ENCODE data around the gene SRRM3.
"Not testable (repeated sequence)": the region's sequence is repeated elsewhere in the genome, so short reads cannot be mapped to it uniquely, and the experiment has no call there.

The SRRM3 gene

GRCh38 chr7:76314042-76314721, 112.5 kb downstream of the SRRM3 start:
- Histone ChIP-seq H2AFZ (ENCODE audit: low read depth, low read length) (no peak overlapping the region), H3K27me3 (ENCODE audit: insufficient read depth, low read length) (no peaks in the 10 kb centered on the region), H3K4me1 (ENCODE audit: insufficient read depth, low read length) (peaks cover 11% of the 10 kb centered on the region), H3K36me3 (ENCODE audit: insufficient read depth, low read length) (no peaks in the 10 kb centered on the region), H3K9me3 (ENCODE audit: low read length) (no peaks in the 10 kb centered on the region), H3K4me3 (ENCODE audit: low read length) (no peak overlapping the region)

GRCh38 chr7:76314740-76315139, 113.0 kb downstream of the SRRM3 start:
- not testable (repeated sequence) for H2AFZ ChIP-seq (ENCODE audit: low read depth, low read length); H3K9me3 ChIP-seq (ENCODE audit: low read length); H3K4me3 ChIP-seq (ENCODE audit: low read length); H3K27me3 ChIP-seq (ENCODE audit: insufficient read depth, low read length); H3K36me3 ChIP-seq (ENCODE audit: insufficient read depth, low read length)
- H3K4me1 ChIP-seq (ENCODE audit: insufficient read depth, low read length) = peaks cover 14% of the 10 kb centered on the region

- H3K4me3 ChIP-seq (ENCODE audit: low read length) = no peak overlapping the region
- no peak overlapping the region for H2AFZ ChIP-seq (ENCODE audit: low read depth, low read length)
- H3K27me3 ChIP-seq (ENCODE audit: insufficient read depth, low read length) = no peaks in the 10 kb centered on the region
- H3K9me3 ChIP-seq (ENCODE audit: low read length) = no peaks in the 10 kb centered on the region
- peaks cover 14% of the 10 kb centered on the region for H3K4me1 ChIP-seq (ENCODE audit: insufficient read depth, low read length)
- H3K36me3 ChIP-seq (ENCODE audit: insufficient read depth, low read length) = no peaks in the 10 kb centered on the region
Observed at GRCh38 chr7:76315364-76315763, 113.7 kb downstream of the SRRM3 start.

- H2AFZ ChIP-seq (ENCODE audit: low read depth, low read length) = peak overlapping the region; percentile 24
- no peaks in the 10 kb centered on the region for H3K27me3 ChIP-seq (ENCODE audit: insufficient read depth, low read length)
- peaks cover 4% of the 10 kb centered on the region for H3K36me3 ChIP-seq (ENCODE audit: insufficient read depth, low read length)
- H3K4me1 ChIP-seq (ENCODE audit: insufficient read depth, low read length) = peaks cover 14% of the 10 kb centered on the region
- peak overlapping the region; percentile 64 for H3K4me3 ChIP-seq (ENCODE audit: low read length)
- no peaks in the 10 kb centered on the region for H3K9me3 ChIP-seq (ENCODE audit: low read length)
Observed at GRCh38 chr7:76316984-76317781, 115.5 kb downstream of the SRRM3 start.

GRCh38 chr7:76317782-76318487, 116.2 kb downstream of the SRRM3 start:
- Histone ChIP-seq H3K4me1 (ENCODE audit: insufficient read depth, low read length) (peaks cover 14% of the 10 kb centered on the region), H3K36me3 (ENCODE audit: insufficient read depth, low read length) (peaks cover 4% of the 10 kb centered on the region), H2AFZ (ENCODE audit: low read depth, low read length) (peak overlapping the region; percentile 24), H3K9me3 (ENCODE audit: low read length) (no peaks in the 10 kb centered on the region), H3K4me3 (ENCODE audit: low read length) (peak overlapping the region; percentile 64), H3K27me3 (ENCODE audit: insufficient read depth, low read length) (no peaks in the 10 kb centered on the region)

GRCh38 chr7:76318488-76319353, 117.0 kb downstream of the SRRM3 start:
- Histone ChIP-seq H3K4me1 (ENCODE audit: insufficient read depth, low read length) (peaks cover 14% of the 10 kb centered on the region), H3K4me3 (ENCODE audit: low read length) (peak overlapping the region; percentile 64), H3K9me3 (ENCODE audit: low read length) (no peaks in the 10 kb centered on the region), H3K27me3 (ENCODE audit: insufficient read depth, low read length) (no peaks in the 10 kb centered on the region), H2AFZ (ENCODE audit: low read depth, low read length) (peak overlapping the region; percentile 10), H3K36me3 (ENCODE audit: insufficient read depth, low read length) (peaks cover 8% of the 10 kb centered on the region)

GRCh38 chr7:76325092-76325491, 123.4 kb downstream of the SRRM3 start:
- Histone ChIP-seq H3K9me3 (ENCODE audit: low read length) (no peaks in the 10 kb centered on the region), H3K27me3 (ENCODE audit: insufficient read depth, low read length) (no peaks in the 10 kb centered on the region), H3K4me1 (ENCODE audit: insufficient read depth, low read length) (no peaks in the 10 kb centered on the region), H2AFZ (ENCODE audit: low read depth, low read length) (no peak overlapping the region), H3K36me3 (ENCODE audit: insufficient read depth, low read length) (peaks cover 48% of the 10 kb centered on the region), H3K4me3 (ENCODE audit: low read length) (no peak overlapping the region)

- Histone ChIP-seq H3K4me1 (ENCODE audit: insufficient read depth, low read length) (no peaks in the 10 kb centered on the region), H3K9me3 (ENCODE audit: low read length) (no peaks in the 10 kb centered on the region), H3K27me3 (ENCODE audit: insufficient read depth, low read length) (no peaks in the 10 kb centered on the region), H2AFZ (ENCODE audit: low read depth, low read length) (no peak overlapping the region), H3K36me3 (ENCODE audit: insufficient read depth, low read length) (peaks cover 55% of the 10 kb centered on the region), H3K4me3 (ENCODE audit: low read length) (no peak overlapping the region)
Observed at GRCh38 chr7:76325811-76326210, 124.1 kb downstream of the SRRM3 start.

- Histone ChIP-seq H2AFZ (ENCODE audit: low read depth, low read length) (no peak overlapping the region), H3K4me1 (ENCODE audit: insufficient read depth, low read length) (no peaks in the 10 kb centered on the region), H3K4me3 (ENCODE audit: low read length) (no peak overlapping the region), H3K9me3 (ENCODE audit: low read length) (no peaks in the 10 kb centered on the region), H3K36me3 (ENCODE audit: insufficient read depth, low read length) (peaks cover 59% of the 10 kb centered on the region), H3K27me3 (ENCODE audit: insufficient read depth, low read length) (no peaks in the 10 kb centered on the region)
Observed at GRCh38 chr7:76326646-76327233, 125.0 kb downstream of the SRRM3 start.

- no peaks in the 10 kb centered on the region for H3K4me1 ChIP-seq (ENCODE audit: insufficient read depth, low read length)
- no peaks in the 10 kb centered on the region for H3K9me3 ChIP-seq (ENCODE audit: low read length)
- no peak overlapping the region for H3K4me3 ChIP-seq (ENCODE audit: low read length)
- H2AFZ ChIP-seq (ENCODE audit: low read depth, low read length) = no peak overlapping the region
- H3K27me3 ChIP-seq (ENCODE audit: insufficient read depth, low read length) = no peaks in the 10 kb centered on the region
- peaks cover 65% of the 10 kb centered on the region for H3K36me3 ChIP-seq (ENCODE audit: insufficient read depth, low read length)
Observed at GRCh38 chr7:76327610-76328009, 125.9 kb downstream of the SRRM3 start.

GRCh38 chr7:76328389-76328788, 126.7 kb downstream of the SRRM3 start:
- Histone ChIP-seq H2AFZ (ENCODE audit: low read depth, low read length) (no peak overlapping the region), H3K4me1 (ENCODE audit: insufficient read depth, low read length) (no peaks in the 10 kb centered on the region), H3K9me3 (ENCODE audit: low read length) (no peaks in the 10 kb centered on the region), H3K27me3 (ENCODE audit: insufficient read depth, low read length) (no peaks in the 10 kb centered on the region), H3K36me3 (ENCODE audit: insufficient read depth, low read length) (peaks cover 65% of the 10 kb centered on the region), H3K4me3 (ENCODE audit: low read length) (no peak overlapping the region)

GRCh38 chr7:76329479-76329878, 127.8 kb downstream of the SRRM3 start:
- Histone ChIP-seq H3K27me3 (ENCODE audit: insufficient read depth, low read length) (no peaks in the 10 kb centered on the region), H3K36me3 (ENCODE audit: insufficient read depth, low read length) (peaks cover 70% of the 10 kb centered on the region), H2AFZ (ENCODE audit: low read depth, low read length) (no peak overlapping the region), H3K9me3 (ENCODE audit: low read length) (no peaks in the 10 kb centered on the region), H3K4me3 (ENCODE audit: low read length) (no peak overlapping the region), H3K4me1 (ENCODE audit: insufficient read depth, low read length) (no peaks in the 10 kb centered on the region)

Measured in neuron (in vitro differentiated cells).